Measurements from ENCODE around the gene SUGCT.
"Not testable (repeated sequence)": the region's sequence is repeated elsewhere in the genome, so short reads cannot be mapped to it uniquely, and the experiment has no call there.

The SUGCT gene

DNA sequence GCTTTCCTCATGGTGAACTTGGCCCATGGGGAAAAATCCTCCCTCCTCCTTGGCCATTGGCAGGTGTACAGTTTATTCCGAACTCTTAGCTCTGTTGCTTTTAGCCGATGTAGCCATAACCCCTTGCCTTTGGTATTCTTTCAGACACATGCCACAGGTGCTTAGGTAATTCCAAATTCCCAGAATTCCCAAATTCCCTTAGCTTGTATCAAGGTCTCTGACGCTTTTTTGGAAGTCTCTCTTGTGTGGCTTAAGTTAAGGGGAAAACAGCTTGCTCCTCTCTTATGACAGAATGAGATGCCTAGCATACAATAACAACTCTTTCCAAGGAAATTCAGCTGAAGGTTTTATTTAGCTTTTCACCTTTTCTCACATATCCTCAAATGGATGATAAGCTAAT, 68.0 kb downstream of the SUGCT start:
- no peak for DNase-seq

DNA sequence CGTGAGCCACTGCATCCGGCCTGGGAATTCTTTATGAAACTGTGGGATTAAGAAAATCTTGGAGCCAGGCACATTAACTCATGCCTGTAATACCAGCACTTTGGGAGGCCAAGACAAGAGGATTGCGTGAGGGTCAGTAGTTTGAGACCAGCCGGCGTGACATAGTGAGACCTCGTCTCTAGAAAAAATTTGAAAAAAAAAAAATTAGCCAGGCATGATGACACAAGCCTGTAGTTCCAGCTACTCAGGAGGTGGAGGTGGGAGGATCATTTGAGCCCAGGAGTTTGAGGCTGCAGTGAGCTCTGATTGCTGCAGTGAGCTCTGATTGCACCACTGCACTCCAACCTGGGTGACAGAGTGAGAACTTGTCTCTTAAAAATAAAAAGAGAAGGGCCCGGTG, 69.8 kb downstream of the SUGCT start:
- DNase-seq: no peak

DNA sequence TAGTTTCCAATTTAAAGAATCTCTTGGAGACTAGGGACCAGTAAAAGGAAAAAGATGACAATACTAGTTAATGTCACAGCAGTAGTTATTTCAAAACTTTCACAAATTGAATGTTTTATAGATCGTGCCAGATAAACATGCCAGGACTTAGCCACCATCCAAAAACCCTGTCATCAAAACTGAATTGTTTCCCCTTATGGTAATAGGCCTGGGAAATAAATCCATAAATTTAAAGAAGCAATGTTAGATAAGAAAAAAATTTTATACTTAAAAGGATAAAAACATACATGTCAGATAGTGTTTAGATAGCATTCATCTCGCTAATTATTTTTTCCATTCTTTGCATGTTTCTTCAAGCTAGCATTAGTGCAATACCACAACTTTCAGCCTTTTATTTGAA, 71.2 kb downstream of the SUGCT start:
- no peak for DNase-seq

DNA sequence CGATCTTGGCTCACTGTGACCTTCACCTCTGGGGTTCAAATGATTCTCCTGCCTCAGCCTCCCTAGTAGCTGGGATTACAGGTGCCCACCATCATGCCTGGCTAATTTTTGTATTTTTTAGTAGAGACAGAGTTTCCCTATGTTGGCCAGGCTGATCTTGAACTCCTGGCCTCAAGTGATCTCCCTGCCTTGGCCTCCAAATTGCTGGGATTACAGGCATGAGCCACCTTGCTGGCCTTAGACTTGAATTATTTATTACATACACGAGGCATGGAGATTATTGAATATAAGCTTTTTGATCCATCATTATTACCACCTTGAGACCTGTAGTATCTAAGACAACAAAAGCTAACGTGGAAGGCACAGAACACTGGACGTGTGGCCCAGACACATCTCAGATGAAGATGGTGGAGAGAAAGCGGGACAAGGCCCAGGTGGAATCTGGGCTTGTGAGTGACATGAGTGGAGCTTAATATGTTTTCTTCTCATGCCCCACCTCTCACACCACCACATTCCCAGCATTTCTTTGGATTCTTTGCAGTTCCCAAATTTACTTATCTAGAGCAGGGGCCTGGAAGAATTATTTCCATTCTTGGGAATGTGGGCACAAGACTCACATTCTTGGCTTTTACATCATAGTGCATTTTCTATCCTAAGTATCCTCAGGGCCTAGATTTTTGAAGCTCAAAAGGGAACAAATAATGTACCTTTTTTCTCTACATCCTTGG, 76.6 kb downstream of the SUGCT start:
- DNase-seq: no peak

DNA sequence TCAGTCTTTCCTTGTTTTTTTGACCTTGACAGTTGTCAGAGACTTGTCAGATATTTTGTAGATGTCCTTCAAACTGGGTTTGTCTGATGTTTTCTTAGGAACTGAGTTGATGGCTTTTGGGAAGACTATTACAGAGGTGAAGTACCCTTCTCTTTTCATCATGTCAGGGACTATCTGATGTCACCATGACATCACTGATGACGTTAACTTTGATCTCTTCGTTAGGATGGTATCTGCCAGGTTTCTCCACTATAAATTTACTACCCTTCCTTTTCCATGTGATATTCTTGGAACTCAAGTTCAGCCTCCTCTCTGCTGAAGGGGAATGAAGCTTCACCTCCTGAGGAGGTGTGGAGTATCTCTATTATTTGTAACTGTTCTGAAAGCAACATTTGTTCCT, 78.5 kb downstream of the SUGCT start:
- no peak for DNase-seq

DNA sequence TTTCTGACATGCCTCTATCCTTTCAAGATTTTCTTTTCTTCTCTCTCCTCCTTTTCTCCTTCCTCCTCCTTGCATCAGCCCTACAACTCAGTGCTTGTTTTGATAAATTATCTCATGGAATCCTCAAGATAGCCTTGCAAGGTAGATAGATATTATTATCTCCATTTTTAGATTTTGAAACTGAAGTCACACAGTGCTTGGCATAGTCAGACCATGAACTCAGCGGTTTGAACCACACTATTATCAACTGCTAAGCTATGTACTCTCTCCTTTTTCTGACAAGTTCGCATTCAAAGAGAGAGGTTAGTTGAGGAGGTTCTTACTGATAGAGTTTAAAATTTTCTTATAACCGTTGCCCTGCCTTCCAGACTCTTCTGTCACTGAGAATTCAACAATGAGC, 79.1 kb downstream of the SUGCT start:
- DNase-seq: no peak

DNA sequence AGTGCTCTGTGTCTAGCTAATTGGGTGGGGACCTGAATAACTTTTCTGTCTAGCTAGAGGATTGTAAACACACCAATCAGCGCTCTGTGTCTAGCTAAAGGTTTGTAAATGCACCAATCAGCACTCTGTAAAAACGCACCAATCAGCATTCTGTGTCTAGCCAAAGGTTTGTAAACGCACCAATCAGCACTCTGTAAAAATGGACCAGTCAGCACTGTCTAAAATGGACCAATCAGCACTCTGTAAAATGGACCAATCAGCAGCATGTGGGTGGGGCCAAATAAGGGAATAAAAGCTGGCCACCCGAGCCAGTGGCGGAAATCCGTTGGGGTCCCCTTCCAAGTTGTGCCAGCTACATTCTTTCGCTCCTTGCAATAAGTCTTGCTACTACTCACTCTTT, 83.8 kb downstream of the SUGCT start:
- DNase-seq: not testable (repeated sequence)

DNA sequence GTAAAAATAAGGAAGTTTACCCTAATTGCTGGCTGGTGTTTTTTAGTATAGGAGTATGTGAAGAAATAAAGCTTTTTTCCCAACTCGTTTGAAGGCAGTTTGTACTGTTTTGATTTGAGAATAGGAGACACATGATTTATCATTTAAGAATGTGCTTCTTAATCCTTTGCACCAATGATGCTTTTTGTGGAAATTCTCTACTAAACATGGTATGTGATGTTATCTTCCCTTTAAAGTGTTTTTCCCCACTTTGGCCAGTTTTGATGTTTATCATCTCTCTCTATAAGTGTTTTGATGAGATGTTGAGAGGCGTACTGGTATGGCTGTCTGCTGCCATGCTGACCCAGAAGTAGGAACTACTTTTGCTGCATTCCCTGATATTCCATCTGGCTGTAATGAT, 85.1 kb downstream of the SUGCT start:
- no peak for DNase-seq

DNA sequence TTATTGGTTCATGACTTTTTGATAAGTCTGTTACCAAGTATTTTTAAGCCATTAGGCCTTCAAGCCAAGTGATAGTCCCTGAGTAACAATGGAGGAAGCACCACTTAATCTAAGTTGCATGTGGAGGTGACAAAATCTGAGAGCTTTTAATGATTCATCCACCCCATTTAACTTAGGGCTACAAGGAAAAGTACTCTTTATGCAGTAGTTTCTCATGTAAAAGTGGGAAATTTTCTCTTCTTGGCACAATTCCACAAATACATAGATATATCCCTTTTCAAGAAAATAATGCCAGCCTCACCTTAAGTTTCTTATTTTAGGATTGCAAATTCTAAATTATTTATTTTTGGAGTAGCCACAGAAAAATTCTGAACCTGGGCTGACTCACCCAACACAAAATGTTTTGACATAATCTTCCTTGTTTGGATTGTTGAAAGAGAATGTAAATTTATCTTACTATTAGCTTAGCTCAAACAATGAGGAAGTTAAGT, 85.7 kb downstream of the SUGCT start:
- no peak for DNase-seq

DNA sequence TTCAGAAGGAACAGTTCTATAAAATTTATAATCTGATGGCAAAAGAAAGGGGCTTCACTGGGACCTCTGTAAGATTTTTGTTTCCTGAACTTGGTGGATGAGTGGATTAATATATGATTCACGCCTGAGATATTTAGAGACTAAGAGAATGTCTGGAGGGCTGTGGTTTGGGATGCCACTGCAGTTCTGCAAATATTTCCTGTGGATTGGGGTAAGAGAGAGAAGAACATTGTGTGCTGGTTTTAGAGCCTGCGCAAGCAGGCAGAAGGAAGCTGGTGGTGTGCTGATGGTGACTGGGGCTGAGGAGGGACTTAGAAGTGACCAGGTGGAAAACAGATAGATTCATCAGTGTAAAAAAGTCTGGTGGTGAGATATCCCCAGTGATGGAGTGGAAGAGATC, 87.0 kb downstream of the SUGCT start:
- no peak for DNase-seq

DNA sequence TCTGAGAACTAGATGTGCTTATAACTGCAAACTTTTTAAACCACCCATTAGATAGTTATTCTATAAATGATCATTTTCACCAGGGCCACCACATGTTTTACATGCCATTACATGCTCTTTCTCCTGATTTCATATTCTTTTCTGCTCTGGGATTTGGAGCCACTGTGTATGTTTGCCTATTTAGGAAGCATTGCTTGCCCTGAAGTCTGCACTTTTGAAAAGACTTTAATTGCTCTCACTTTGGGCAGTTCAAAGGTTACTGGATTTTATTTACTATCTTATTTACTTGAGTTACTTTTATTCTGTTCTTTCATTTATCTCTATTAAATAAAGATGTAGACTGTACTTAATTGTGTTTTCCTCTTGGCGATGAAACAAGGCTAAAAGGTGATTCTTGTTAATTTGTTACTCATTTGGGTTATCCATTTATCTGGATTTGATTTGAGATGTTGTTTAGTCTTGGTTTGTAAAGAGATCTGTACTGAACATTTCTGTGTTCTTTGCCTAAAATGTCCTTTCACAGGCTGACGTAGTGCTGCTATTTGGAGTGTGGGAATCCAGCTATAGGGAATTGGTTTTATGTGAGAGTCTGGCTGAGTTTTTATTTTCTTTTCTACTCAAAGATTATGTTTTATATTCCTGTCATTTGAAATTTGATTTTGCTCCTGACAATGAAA, 88.8 kb downstream of the SUGCT start:
- no peak for DNase-seq

DNA sequence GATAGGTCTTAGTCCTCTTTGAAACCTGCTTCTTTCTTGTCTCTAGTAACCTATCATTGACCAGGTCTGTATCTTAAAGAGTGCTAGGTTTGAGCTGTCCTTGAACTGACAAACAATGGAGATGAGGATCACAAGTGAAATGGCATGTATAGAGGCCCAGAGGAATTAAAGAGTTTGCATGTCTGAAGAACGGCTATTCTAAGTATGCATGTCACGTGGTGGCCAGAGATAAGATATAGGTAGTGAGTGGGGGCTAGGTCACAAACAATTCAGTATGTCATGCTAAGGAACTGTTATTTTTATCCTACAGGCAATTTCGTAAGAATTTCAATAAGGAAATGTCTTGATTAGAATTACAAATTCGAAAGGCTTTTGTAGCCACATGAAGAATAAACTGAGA, 95.3 kb downstream of the SUGCT start:
- DNase-seq: no peak

DNA sequence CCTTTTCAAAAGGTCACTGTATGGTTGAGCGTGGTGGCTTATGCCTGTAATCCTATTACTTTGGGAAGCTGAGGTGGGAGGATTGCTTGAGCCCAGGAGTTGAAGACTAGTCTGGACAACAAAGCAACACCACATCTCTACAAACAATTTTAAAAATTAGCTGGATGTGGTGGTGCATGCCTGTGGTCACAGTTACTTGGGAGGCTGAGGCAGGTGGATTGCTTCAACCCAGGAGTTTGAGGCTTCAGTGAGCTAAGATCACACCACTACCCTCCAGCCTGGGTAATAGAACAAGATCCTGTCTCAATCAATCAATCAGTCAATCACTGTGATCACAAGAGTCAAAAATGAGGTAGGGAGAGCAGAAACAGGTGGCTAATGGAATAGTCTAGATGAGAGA, 97.0 kb downstream of the SUGCT start:
- no peak for DNase-seq

DNA sequence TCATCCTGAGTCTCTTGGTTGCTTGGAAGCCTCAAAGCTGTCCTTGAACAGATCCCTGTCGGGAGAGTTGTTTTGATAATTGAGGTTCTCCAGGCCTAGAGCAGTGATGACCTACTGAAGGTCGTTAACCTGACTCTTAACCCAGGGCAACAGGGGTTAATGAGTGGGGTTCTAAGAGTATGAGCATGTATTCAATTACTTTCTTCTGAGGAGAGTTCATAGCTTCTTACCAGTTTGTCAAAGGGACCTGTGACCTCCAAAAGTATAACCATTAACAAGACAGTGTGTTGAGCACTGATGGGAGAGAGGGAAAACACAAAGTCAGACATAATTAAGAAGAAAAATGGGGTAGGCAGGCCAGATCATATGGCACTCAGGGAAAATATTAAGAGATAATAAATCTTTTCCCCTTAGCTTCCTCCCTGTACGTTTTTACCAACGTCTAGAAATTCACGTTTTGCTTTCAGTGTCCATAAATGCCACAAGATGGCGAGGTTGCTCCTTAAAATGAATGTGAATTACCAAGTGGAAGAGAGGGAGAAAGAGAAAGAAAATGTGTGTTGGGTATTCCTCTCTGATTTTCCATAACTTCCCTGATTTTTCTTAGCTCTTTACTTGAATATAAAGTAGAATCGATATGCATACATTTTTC, 97.6 kb downstream of the SUGCT start:
- DNase-seq: no peak

DNA sequence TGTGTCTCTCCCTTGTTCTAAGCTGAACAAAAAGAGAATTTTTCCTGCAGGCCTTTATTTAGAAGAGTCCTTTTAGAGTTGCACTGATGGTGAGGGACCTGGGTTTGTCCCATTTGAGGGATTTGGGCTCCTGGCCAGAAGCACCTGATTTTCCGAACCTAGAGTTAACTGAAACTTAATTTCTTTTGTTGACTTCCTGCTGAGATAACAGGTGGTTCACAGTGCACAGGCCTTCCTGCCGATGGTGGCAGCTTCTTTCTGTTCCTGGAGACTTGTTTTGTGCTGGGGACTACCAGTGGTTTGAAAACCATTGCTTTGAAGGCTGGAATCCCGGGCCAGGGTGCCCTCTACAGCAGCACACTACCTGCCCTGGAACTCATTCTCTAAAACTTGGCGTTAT, 99.2 kb downstream of the SUGCT start:
- DNase-seq: peak; percentile 14

DNA sequence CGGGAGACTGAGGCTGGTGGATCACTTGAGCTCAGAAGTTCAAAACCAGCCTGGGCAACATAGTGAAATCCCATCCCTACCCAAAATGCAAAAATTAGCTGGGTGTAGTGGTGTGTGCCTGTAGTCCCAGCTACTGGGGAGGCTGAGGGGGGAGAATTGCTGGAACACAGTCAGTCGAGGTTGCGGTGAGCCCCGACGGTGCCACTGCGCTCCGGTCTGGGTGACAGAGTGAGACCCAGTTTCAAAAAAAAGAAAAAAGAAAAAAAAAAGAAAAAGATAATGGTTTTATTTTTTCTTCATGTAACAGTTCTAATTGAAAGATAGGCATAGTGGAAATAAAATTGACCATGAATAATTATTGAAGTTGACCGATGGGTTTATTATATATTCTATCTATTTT, 99.9 kb downstream of the SUGCT start:
- no peak for DNase-seq

DNA sequence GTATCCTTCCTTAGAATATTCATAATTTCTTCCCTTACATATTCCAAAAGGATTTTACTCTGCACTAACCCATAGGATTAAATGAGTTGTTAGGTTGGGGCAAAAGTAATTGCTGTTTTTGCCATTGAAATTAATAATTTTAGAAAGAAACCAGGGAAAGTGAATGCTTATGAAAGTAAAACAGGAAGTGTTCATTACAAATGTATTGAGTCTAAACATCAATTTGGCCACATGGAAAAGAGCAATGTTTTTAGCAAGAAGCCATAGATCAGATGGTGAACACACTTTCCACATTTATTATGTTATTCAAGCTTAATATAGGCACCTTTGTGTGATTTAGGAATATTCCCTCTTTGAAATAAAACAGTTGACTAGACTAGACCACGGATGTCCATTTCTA, 102.9 kb downstream of the SUGCT start:
- DNase-seq: no peak

DNA sequence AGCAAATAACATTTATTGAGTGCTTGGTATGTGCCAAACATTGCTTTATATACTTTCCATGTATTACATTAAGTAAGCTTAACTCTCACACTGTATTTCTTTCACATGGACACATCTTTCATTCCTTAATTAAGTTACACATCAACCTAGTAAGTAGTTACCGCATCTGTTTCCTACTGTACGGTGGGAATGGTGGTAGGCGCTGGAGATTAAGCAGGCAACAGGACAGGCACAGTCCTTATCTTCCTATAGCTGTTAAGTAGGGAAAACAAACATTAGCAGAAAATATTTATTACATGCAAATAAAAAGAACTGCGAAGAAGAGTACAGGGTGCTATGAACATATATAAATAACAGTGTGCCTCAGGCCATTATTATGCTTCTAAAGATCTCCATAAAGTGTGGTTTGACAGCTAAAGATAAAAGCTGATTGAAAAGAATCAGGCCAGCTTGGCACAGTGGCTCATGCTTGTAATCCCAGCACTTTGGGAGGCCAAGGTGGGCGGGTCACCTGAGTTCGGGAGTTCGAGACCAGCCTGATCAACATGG, 105.0 kb downstream of the SUGCT start:
- DNase-seq: no peak

DNA sequence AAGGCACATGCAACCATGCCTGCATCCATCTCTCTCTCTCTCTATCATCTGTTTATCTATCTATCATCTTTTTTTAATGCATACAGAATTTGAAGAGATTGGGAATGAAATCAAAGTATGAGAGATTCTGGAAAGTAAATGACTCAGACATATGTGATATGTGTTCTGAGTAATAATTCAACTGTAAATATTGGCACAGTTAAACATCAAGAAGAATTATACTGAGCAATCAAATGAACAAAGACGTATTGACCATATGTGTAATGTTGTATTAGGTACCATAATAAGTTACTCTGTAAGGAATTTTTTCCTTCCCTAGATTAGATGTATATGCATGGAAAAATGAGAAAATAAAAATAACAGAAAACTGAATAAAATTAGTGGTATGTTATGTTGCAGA, 108.3 kb downstream of the SUGCT start:
- DNase-seq: no peak

DNA sequence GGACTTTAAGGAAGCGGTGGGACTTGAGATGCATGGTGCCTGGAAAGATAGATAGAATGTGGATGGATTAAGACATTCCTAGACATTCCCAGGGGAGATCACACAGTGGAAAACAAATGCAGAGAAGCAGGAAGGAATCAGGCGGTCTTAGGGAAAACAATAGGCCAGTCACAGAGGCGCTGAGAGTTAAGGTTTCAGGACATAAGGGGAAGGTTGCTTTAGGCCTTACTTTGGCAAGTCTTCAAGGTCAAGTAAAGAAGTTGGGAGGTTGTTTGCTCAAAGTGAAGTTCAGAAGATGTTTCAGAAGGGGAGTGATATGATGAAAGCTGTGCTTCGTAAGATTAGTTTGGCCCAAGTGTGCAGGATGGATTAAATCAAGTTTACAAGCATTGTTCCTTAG, 109.4 kb downstream of the SUGCT start:
- no peak for DNase-seq

DNA sequence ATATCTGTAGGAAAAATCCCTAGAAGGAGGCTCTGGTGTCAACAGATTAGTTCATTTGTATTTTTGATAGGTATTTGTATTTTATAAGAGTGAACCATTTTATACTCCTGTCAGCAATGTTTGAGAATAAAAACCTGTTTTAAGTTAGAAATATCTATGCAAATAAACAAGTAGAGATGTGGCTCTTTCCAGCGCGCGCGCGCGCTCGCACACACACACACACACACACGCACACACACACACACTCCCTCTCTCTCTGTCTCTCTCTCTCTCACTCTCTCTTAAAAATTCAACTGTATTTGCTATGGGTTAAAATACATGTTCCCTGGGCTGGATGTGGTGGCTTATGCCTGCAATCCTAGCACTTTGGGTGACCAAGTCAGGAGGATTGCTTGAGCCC, 113.9 kb downstream of the SUGCT start:
- no peak for DNase-seq

DNA sequence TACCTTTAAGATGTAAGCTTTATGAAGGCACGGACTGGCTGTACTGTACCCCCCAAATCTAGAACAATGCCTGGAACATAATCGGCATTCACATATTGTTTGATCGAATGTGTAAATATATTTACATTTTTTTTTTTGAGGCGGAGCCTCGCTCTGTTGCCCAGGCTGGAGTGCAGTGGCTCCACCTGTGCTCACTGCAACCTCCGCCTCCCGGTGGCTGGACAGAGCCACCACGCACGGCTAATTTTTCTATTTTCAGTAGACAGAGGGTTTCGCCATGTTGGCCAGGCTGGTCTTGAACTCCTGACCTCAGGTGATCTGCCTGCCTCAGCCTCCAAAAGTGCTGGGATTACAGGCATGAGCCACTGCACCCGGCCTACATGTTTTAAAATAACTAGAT, 118.6 kb downstream of the SUGCT start:
- DNase-seq: not testable (repeated sequence)

DNA sequence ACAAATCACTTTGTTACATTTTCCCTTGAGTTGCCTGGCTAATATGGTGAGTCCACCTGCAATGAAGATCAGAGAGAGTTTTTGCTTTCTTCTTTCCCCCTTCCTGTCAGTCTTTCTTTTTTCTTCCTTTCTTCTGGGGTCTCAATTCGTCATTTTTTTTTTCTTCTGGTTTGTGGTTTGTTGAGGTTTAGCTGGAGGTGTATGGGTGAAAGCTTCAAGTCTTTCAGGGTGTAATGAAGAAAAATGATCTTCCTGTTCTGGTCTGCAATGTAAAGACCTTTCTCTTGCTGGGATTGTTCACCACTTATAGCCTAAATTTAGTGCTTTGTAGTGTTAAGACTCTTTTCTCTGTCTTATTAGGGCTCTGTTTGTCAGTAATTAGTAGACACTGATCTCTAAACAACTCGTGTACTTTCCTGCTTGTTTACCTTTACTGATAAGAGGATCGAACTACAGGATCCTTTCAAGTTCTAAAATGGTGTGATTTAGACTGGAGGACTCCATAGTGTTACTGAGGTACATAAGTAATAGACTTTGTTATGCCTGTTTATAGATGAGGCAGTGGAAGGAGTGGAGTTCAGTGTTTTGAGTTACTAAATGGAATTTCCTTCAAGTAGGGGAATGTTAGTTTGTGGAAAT, 129.1 kb downstream of the SUGCT start:
- DNase-seq: no peak
